Endothelial cell (in vitro differentiated cells): ENCODE results near the gene MS4A4A. TPM values are rescaled to one million over a fixed set of nuclear protein-coding genes. Genes with fewer than 3 reads are reported as not detected.

ENCODE experiments used
- total RNA-seq: library from RNA; stranded (reverse); fragmentation: NEBNext Ultra II Directional; extraction: Animal tissue kit (Norgen Biotek cat#: 25700); gene quantifications from one replicate; pipeline ENCODE4 v1.2.1, GENCODE V29; 2021; ENCODE audit not compliant: unreplicated experiment

MS4A4A gene
- total RNA-seq, 1 donor from 2014 or later = not detected

Other genes starting within 250 kb of the MS4A4A start
- not detected for gene OOSP2, start 240.3 kb upstream of the MS4A4A start, total RNA-seq
- gene MS4A3, start 224.0 kb upstream of the MS4A4A start, total RNA-seq = 1.4 TPM
- gene MS4A2, start 192.0 kb upstream of the MS4A4A start, total RNA-seq = 0.10 TPM
- gene MS4A6A, start 97.6 kb upstream of the MS4A4A start, total RNA-seq = not detected
- not detected for gene MS4A4E, start 37.5 kb upstream of the MS4A4A start, total RNA-seq
- gene MS4A6E, start 46.6 kb downstream of the MS4A4A start, total RNA-seq = not detected
- gene MS4A7, start 97.9 kb downstream of the MS4A4A start, total RNA-seq = not detected
- gene MS4A14, start 115.8 kb downstream of the MS4A4A start, total RNA-seq = not detected
- not detected for gene MS4A5, start 148.9 kb downstream of the MS4A4A start, total RNA-seq
- not detected for gene MS4A1, start 175.2 kb downstream of the MS4A4A start, total RNA-seq
- not detected for gene MS4A12, start 212.1 kb downstream of the MS4A4A start, total RNA-seq
- not detected for gene MS4A13, start 234.7 kb downstream of the MS4A4A start, total RNA-seq